Omental fat pad (tissue), 4 donors: ENCODE measurements around the gene ANG. TPM values are rescaled to one million over a fixed set of nuclear protein-coding genes. Genes with fewer than 3 reads are reported as not detected.

Source experiments
- ATAC-seq: fragments of 150-250 bp; one replicate; pipeline ENCODE4 v1.9.1; 2016; ENCODE audit warnings: mild to moderate bottlenecking, moderate library complexity; ENCODE audit not compliant: low FRiP score
- DNase-seq: peaks from one replicate; pipeline ENCODE4 v3.0.0-alpha.2; 2019; ENCODE audit warnings: low spot score
- total RNA-seq, 4 donors: library from RNA; depleted of rRNA; stranded (reverse); fragments of >200 nt; gene quantifications; one replicate each; pipeline ENCODE4 v1.1.0, GENCODE V29; 2016
- TF ChIP-seq, protein P1 (sequence below), 3 donors: fragments of 450-650 bp; IDR thresholded peaks; one replicate each; pipeline ENCODE4 v1.5.1; 2016 to 2017; ENCODE audit warnings: antibody characterized with exemption in 3 of 3, mild to moderate bottlenecking in 3 of 3, moderate library complexity in 2 of 3

ANG gene
- total RNA-seq, 4 donors from 2014 or later = 24.4 to 114 (median 45.6) TPM

GRCh38 chr14:20687362-20688166, 1.0 kb upstream of the ANG start:
- TF ChIP-seq, protein P1, sequence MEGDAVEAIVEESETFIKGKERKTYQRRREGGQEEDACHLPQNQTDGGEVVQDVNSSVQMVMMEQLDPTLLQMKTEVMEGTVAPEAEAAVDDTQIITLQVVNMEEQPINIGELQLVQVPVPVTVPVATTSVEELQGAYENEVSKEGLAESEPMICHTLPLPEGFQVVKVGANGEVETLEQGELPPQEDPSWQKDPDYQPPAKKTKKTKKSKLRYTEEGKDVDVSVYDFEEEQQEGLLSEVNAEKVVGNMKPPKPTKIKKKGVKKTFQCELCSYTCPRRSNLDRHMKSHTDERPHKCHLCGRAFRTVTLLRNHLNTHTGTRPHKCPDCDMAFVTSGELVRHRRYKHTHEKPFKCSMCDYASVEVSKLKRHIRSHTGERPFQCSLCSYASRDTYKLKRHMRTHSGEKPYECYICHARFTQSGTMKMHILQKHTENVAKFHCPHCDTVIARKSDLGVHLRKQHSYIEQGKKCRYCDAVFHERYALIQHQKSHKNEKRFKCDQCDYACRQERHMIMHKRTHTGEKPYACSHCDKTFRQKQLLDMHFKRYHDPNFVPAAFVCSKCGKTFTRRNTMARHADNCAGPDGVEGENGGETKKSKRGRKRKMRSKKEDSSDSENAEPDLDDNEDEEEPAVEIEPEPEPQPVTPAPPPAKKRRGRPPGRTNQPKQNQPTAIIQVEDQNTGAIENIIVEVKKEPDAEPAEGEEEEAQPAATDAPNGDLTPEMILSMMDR (IDR thresholded peaks at IDR 0.05) = no peak
- ATAC-seq = no peak
- no peak for DNase-seq

DNA sequence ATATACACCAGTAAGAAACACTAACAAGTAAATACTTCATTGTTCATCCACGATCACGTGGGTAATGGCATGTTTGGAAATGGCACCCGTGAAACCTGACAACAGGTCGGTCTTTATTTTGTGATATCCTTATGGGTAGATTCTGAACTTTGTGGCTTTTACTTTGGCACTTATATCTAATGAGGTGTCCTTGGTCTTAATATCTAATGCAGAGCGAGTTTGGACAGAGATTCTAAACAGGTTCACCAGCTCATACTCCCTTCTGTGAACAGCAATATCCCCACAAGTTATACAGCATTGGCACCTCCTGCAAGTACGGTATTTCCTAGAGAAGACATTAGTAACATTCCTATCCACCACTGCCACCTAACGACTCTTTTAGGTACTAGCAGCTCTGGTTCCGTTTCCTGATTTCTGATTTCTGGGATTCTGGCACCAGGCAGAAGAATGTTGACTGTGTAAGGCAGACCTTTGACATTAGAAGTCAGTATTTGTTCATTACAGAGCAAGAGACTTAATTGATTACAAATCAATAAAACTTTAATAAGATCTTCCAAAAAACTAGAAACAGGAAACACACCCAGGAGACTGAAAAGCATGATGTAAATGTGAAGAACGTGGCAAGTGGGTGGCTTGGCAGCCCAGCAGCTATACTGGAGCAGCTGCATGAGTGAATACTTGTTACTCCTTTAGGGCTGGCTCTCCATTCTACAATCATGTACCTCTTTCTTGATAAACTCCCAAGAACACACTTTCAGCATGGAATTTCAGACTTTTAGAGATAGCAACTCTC, 2.5 kb downstream of the ANG start:
- peak; percentile 82 for ATAC-seq
- TF ChIP-seq, protein P1 (IDR thresholded peaks at IDR 0.05) = peak in 1 of 3 donors; percentile 46
- no peak for DNase-seq

GRCh38 chr14:20692116-20692751, 3.7 kb downstream of the ANG start:
- DNase-seq = no peak
- no peak for ATAC-seq
- TF ChIP-seq, protein P1 (IDR thresholded peaks at IDR 0.05) = no peak

GRCh38 chr14:20696764-20697163, 8.2 kb downstream of the ANG start:
- DNase-seq (no peak), ATAC-seq (no peak)
- TF ChIP-seq, protein P1 (IDR thresholded peaks at IDR 0.05) = no peak

DNA sequence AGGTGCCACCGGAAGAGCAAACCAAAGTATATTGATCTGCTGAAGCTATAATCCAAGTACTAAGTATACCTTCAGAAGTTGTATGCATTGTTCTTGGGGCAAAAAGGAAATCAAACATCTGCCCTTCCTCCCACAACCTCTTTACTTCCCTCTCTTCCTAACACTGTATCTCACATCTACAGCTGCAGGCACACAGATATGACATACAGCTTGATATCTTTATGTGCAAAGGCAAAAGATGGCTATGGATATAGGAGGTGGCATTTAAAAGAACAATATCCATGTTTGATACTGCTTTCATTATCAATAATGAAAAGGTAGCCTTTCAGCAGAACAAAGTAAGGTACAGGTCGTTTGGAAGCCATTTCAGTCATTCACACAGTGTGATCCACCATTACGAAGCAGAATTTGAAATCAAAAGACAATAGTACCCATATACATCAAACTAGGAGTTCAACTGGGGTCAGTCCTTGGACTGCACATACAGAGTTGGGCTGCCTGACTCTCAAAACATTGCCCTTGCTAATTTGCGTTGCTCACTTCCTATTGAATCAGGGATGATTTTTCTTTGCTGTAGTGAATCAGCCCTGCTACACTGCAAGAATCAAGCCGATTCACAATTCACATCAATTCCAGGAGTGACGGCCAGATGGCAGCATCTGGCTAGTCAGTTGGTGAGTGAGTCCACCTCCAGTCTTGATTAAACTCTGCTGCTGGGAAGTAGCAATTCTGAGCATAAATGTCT, 8.9 kb downstream of the ANG start:
- TF ChIP-seq, protein P1 (IDR thresholded peaks at IDR 0.05) = no peak
- ATAC-seq (peak; percentile 66), DNase-seq (peak; percentile 53)

GRCh38 chr14:20698018-20698329, 9.4 kb downstream of the ANG start:
- TF ChIP-seq, protein P1 (IDR thresholded peaks at IDR 0.05) = no peak
- ATAC-seq (no peak), DNase-seq (no peak)
